ENCODE data around the gene CACNA1C.

The CACNA1C gene

GRCh38 chr12:2698566-2698965, 645.8 kb downstream of the CACNA1C start:
- TF ChIP-seq, protein P1, sequence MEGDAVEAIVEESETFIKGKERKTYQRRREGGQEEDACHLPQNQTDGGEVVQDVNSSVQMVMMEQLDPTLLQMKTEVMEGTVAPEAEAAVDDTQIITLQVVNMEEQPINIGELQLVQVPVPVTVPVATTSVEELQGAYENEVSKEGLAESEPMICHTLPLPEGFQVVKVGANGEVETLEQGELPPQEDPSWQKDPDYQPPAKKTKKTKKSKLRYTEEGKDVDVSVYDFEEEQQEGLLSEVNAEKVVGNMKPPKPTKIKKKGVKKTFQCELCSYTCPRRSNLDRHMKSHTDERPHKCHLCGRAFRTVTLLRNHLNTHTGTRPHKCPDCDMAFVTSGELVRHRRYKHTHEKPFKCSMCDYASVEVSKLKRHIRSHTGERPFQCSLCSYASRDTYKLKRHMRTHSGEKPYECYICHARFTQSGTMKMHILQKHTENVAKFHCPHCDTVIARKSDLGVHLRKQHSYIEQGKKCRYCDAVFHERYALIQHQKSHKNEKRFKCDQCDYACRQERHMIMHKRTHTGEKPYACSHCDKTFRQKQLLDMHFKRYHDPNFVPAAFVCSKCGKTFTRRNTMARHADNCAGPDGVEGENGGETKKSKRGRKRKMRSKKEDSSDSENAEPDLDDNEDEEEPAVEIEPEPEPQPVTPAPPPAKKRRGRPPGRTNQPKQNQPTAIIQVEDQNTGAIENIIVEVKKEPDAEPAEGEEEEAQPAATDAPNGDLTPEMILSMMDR (IDR thresholded peaks at IDR 0.05; ENCODE audit: low read depth, low read length): no peak
- H3K4me3 ChIP-seq (ENCODE audit: low read depth, low read length): no peak overlapping the region

DNA sequence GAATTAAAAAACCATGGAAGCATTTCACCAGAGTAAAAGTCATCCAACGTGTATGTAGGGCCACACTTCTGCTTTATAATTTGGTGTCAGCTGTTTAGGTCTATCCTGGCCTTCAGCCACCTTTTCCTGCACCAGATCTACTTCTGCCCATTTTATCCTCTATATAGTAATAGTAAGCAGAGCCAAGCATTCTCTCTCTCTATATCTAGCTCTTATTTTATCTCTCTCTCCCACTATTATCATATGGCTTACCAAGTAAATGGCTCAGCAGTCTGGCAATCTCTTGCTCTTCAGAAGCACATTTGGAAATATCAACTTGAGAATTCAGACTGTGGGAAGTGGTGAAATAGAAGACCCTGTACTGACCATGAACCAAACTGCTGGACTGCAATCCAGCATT, 657.9 kb downstream of the CACNA1C start:
- H3K4me3 ChIP-seq (ENCODE audit: low read depth, low read length): no peak overlapping the region
- TF ChIP-seq, protein P1 (IDR thresholded peaks at IDR 0.05; ENCODE audit: low read depth, low read length): no peak

DNA sequence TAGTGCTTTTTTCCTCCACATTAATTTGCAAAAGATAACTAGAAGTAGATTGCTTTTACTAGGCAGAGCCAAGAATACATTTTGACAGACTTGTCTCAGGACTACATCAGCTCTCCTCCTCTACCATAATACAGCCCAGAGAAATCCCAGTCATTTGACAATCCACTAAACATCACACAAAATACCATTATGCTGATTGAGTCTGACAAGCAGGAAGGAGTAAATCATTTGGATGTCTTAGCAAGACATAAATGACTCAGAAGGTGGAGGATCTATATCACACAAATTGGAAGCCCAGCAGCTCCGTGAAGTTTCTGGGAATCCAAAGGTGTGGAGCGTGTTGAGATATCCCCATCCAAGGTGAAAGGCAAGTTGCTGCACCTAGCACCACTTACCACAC, 666.6 kb downstream of the CACNA1C start:
- TF ChIP-seq, protein P1 (IDR thresholded peaks at IDR 0.05; ENCODE audit: low read depth, low read length): no peak
- no peak overlapping the region for H3K4me3 ChIP-seq (ENCODE audit: low read depth, low read length)

DNA sequence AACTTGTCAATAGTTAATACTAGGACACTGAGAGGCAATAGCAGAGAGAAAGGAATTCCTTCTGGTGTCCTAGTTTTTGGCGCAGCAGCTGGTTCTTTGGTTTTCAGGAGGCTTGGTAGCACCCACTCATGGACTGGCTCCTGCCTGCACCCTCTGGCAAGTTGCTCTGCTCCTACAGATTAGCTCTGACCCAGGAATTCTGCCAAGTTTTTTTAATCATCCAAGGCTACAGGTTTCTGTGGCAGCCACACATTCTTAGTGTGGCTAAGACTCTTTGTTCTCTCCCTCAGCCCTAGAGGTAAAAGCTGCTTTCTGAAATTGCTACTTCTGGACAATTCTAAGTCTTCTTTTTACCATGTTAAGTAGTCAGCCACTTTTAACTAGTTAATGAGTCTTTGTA, 670.0 kb downstream of the CACNA1C start:
- no peak overlapping the region for H3K4me3 ChIP-seq (ENCODE audit: low read depth, low read length)
- TF ChIP-seq, protein P1 (IDR thresholded peaks at IDR 0.05; ENCODE audit: low read depth, low read length): no peak

DNA sequence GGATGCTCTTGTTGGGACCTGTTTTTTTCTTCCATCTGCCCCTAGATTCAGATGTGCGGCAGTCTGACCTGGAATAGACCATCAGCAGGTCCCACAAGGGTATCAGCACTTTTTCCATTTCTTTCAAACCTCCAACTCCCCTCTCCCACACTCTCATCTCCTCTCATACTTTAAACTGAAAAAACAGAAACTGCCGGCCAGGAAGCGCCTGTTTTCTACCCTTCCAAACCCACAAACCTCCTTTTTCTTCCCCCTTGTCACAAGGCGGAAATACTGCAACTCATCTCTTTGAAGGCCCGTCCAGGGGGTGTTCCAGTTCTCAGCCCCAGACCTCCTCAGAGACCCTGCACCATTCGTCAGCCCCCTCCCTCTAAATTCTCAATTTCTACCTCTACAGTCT, 679.5 kb downstream of the CACNA1C start:
- no peak overlapping the region for H3K4me3 ChIP-seq (ENCODE audit: low read depth, low read length)
- TF ChIP-seq, protein P1 (IDR thresholded peaks at IDR 0.05; ENCODE audit: low read depth, low read length): no peak

DNA sequence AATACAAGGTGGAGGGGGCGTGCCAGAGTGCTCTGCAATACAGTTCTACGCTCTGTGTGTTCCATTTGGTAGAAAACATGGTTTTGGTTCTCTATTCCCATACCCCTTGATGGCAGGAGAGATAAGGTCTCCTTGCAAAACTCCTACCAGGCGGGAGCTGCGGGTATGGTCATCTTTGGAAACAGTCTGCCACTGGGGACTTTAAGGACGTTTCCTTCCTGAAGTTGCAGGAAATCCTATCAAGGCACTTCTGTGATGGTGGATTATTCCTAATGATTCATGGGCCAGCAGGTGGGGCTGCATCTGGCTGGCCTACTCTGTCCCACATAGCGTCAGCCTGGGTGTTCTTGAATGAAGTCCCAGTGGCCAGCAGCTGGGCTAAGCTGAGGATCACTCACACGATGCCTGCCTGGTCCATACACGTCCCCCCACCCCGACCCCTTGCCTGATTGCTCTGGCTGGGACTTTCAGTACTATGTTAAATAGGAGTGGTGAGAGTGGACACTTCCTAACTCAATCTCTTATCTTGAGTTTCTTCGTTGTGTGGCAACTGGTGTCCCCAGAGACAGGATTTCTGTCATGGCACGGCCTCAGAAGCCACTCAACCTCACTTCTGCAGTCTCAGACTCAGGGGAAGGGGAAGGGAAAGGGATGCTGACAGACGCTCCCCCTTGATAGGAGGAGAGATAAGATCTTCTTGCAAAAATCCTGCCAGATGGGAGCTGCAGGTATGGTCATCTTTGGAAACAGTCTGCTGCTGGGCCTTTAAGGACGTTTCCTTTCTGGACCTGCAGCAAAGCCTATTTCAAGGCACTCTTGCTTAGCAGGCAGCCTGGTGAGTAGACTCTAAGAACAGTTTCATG, 680.9 kb downstream of the CACNA1C start:
- TF ChIP-seq, protein P1 (IDR thresholded peaks at IDR 0.05; ENCODE audit: low read depth, low read length): no peak
- H3K4me3 ChIP-seq (ENCODE audit: low read depth, low read length): no peak overlapping the region

DNA sequence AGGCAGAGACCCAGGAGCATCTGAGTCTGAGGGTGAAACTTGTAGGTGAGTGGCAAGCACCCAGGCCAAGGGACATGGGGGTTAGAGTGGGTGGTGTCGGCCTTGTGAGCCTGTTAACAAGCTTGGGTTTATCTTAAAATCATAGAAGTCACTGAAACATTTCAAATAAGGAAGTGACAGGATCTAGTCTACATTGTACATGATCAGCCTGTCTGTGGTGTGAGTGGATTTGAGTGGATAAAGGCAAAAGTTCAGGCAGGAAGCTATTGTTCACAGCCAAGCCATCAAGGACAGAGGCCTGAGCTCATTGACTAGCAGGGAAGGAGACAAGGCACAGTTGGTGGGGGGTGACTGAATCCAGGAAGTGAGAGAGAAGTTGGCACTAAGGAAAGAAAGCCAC, 682.6 kb downstream of the CACNA1C start:
- no peak overlapping the region for H3K4me3 ChIP-seq (ENCODE audit: low read depth, low read length)
- TF ChIP-seq, protein P1 (IDR thresholded peaks at IDR 0.05; ENCODE audit: low read depth, low read length): no peak

Data from WI38 (cell line).